GM19324 (cell line): ENCODE measurements around the gene HAGHL.
"Not testable (repeated sequence)": the region's sequence is repeated elsewhere in the genome, so short reads cannot be mapped to it uniquely, and the experiment has no call there.

Experiments used
- ATAC-seq: cut with Tn5 transposase; IDR thresholded peaks from one replicate; pipeline ENCODE4 v1.9.1; 2021; ENCODE audit warnings: mild to moderate bottlenecking, moderate library complexity; ENCODE audit not compliant: unreplicated experiment, low FRiP score

Gene HAGHL

GRCh38 chr16:750485-750884, 23.6 kb downstream of the HAGHL start:
- ATAC-seq = no peak

DNA sequence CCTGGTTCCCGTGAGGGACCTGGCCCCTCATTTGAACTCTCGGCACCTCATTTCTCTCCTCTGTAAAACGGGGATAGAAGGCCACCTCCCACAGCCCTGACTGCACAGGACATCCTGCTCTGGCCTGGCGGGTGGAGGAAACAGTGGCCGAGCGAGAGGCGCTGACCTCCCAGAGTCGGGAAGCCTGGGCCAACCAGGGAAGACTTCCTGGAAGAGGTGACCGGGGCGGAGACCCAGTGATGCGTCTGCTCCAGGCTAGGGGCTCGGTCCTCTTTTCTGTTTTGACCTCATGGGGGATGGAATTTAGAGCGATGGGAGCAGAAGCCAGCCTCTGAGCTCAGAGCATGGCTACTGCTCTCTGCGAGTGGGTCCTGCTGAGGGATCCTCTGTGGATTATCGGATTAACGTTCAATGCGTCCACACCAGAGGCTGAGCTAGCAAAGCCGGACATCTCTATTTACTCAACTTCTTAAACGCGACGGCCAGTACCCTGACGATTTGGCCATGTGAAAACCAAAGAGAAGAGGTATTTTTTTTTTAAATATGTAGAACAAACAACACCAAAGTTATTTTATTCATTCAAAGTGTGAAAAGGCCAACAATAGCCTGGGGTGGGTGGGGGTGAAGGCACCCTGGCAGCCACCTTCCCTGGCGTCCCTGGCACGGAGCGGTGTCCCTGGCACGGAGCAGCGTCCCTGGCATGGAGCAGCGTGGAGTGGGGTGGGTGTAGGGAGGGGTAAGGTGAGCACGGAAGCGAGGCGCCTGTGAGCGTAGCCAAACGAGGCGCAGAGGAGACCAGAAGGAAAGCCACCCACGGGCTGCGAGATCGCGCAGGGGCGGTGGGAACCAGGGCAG, 24.5 kb downstream of the HAGHL start:
- ATAC-seq = no peak

- no peak for ATAC-seq
Observed at GRCh38 chr16:752007-752312, 25.1 kb downstream of the HAGHL start.

DNA sequence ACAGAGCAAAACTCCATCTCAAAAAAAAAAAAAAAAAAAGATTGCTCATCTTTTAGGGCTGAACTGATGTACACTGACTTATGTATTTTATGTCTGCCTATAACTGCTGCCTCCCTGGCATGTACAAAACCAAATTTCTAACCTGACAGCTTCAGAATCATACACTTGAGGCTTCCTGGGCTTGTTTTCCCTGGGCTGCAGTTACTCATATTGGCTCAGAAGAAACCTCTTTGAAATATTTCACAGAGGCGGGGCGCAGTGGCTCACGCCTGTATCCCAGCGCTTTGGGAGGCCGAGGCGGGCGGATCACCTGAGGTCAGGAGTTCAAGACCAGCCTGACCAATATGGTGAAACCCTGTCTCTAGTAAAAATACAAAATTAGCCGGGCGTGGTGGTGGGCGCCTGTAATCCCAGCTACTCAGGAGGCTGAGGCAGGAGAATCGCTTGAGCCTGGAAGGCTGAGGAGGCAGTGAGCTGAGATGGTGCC, 27.3 kb downstream of the HAGHL start:
- not testable (repeated sequence) for ATAC-seq

DNA sequence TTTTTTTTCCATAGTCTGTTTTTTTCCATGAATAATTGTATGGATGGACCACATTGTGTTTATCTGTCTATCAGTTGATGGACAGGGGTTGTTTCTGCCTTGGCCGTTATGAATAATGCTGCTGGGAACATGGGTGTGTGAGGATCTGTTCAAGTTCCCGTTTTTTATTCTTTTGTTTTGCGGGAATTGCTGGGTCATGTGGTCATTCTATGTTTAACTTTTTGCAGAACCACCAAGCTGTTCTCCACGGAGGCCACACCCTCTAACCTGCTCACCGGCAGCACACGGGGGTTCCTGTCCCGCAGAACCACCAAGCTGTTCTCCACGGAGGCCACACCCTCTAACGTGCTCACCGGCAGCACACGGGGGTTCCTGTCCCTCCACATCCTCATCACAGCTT, 27.8 kb downstream of the HAGHL start:
- ATAC-seq = no peak

GRCh38 chr16:756428-756827, 29.5 kb downstream of the HAGHL start:
- ATAC-seq = no peak

DNA sequence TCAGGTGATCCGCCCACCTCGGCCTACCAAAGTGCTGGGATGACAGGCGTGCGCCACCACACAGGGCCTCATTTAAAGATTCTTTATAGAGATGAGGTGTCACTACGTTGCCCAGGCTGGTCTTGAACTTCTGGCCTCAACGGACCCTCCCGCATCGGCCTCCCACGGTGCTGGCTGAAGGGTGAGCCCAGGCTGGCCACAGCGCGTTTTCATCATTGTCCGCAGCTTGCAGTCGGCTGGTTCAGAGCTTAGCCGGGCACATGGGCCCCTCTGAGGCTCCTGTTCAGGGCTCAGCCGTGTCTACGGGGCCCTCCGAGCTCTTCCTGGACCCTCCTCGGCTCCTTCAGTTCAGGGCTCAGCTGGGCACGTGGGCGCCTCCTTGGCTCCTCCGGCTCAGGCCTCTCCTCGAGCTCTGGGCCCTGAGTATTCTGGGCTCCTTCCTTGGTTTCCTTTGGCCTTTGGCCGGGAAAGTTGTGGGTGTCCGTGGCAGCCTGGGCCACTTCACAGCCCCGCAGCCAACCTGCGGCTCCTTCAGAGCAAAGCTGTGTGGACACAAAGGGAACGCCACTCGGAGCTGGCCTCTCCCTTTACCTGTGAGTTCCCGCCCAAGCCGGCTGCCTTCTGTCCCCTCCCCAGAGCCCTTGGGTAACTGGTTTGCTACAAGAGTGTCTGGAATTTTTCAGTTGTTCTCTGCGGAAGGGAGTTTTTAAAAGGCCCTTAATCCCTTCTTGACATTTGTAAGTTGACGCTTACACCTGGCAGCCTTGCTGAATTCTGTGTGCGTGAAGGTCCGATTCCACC, 32.4 kb downstream of the HAGHL start:
- ATAC-seq = no peak

GRCh38 chr16:760065-760464, 33.2 kb downstream of the HAGHL start:
- ATAC-seq = no peak

DNA sequence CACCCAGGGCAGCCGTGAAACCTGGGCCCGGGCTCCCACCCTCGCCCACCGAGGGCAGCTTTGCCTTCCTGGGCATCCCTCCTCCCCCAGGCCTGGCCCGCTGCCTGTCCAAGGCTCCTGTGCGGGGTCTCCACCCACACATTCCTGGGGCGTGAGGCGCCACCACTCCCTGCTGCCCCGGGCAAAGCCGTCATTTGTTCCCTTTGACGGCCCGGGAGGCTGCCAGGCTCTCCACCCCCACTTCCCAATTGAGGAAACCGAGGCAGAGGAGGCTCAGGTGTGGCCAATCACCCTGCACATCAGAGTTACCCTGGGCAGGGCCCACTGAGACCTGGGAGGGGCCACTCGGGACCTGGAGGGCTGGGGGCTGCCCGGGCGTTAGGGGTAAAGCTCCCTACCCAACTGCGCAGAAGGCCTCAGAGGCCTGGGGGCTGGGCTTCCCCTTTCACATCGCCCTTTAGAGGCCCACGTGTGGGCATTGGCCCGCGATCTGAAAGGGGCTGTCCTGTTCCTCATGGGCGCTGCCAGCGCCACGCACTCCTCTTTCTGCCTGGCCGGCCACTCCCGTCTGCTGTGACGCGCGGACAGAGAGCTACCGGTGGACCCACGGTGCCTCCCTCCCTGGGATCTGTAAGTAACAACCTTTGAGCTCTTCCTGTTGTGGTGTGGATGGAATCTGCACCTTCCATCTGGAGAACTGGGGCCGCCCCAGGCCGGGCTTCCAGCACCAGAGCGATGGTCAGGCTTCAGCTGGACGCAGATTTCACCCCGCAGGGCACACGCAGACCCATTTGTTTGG, 33.8 kb downstream of the HAGHL start, which contains the start of gene MSLN:
Gene MSLN, plus strand, starts transcription at position 190 of the 799 bp plus-strand sequence. CDS start 1,947 bp downstream, outside the sequence.
- no peak for ATAC-seq

DNA sequence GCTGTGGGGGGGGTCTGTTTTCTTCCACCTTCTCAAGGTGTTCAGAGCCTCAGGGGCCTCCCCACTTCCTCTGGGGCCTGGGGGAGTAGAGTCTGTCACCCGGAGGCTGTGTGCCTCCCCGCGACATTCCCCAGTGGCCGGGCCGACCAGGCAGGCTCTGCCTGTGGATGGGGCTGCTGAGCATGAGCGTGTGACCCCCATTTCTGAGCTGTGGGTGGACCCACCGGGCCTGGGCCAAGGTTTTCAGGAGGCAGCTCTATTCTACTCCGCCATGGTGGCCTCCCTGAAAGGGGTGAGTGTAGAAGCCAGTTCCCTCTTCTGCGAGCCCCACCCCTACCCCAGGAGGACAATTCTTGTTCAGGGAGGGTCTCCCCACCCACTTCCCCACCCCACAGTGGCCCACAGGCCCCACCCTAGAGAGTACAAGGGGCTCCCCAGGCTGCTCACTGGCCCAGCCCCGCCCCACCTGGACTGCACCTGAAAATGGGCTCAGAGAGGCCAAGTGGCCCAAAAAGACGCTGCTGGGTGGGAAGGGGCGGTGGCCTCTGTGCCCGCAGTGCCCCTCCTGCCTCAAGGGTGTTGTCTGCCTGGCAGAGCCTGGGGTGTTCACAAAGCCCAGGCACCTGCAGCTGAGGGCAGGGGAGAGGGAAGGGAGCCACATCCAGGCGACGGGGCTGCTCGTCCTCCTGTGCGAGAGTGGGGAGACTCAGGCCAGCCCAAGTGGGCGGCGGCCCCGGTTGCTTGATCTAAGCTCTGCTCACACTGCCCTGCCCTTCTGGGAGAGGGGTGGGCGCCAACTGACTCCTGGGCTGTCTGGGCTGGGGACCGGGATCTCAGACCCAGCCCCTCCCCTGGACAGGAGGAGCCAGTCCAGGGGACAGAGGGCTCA, 35.0 kb downstream of the HAGHL start:
- no peak for ATAC-seq

GRCh38 chr16:762595-763268, 35.8 kb downstream of the HAGHL start:
- no peak for ATAC-seq

- ATAC-seq = no peak
Observed at GRCh38 chr16:763369-764183, 36.7 kb downstream of the HAGHL start.

DNA sequence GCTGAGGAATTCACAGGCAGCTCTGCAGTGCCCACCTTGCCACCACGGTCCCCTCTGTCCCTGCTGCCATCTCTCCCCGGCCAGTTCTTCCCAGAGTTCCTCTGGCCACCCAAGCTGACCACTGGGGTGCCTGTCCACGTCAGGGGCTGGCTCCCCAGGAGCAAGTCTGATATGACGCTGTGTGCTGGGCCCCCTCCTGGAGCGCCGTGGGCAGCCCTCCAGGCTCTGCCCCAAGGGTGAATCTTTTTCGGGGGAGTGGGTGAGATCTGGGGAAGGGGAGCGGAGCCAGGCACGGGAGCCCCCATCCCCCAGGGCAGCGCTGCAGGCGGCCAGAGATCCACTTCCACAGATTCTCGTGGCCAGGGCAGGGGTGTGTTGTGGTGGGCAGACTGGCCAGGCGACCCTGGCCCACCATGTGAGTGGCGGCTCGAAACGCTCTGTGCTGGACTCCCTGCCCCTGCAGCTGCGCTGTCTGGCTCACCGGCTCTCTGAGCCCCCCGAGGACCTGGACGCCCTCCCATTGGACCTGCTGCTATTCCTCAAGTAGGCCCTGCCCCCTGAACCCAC, 37.4 kb downstream of the HAGHL start:
- no peak for ATAC-seq

DNA sequence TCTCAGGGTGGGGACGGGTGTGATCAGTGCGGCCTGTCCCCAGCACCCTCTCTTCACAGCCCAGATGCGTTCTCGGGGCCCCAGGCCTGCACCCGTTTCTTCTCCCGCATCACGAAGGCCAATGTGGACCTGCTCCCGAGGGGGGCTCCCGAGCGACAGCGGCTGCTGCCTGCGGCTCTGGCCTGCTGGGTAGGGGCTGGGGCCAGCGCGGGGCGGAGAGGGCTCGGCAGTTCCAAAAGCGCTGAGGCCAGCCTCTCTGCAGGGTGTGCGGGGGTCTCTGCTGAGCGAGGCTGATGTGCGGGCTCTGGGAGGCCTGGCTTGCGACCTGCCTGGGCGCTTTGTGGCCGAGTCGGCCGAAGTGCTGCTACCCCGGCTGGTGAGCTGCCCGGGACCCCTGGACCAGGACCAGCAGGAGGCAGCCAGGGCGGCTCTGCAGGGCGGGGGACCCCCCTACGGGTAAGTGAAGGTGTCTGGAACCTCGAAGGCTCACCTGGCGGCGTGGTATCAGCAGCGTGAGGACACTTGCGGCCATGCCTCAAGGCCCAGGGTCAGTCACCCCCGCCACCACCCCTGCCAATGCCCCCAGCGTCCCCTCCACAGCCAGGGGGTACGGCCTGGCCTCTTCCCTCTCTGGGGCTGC, 38.1 kb downstream of the HAGHL start:
- ATAC-seq = no peak

GRCh38 chr16:765488-765865, 38.6 kb downstream of the HAGHL start:
- no peak for ATAC-seq

DNA sequence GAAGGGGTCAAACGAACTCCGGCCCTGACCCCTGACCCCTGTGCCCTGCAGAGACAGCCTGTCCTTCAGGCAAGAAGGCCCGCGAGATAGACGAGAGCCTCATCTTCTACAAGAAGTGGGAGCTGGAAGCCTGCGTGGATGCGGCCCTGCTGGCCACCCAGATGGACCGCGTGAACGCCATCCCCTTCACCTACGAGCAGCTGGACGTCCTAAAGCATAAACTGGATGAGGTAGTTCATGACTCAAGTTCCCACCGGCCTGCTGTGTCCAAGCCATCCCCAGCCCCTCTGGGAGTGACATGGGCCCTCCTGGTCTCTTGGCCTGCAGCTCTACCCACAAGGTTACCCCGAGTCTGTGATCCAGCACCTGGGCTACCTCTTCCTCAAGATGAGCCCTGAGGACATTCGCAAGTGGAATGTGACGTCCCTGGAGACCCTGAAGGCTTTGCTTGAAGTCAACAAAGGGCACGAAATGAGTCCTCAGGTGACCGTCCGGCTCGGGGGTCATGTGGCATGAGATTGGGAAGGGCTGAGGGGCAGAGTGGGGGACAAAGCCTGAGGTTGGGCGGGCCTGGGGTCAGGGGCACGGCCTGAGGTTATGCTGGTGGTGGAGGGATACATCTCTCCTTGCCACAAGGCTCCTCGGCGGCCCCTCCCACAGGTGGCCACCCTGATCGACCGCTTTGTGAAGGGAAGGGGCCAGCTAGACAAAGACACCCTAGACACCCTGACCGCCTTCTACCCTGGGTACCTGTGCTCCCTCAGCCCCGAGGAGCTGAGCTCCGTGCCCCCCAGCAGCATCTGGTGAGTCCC, 39.3 kb downstream of the HAGHL start:
- no peak for ATAC-seq
